Activated gamma-delta T cell treated with anti-CD3 and anti-CD28 coated beads, Interleukin-2, amount 50 U/mL, for 16 hours (primary cell): Measurements from ENCODE around the gene NCKAP5L.
"Not testable (repeated sequence)": the region's sequence is repeated elsewhere in the genome, so short reads cannot be mapped to it uniquely, and the experiment has no call there.

Source experiments
- DNase-seq: peaks from one replicate; pipeline ENCODE4 v3.0.0-alpha.2; 2020; ENCODE audit warnings: low read depth

NCKAP5L gene

GRCh38 chr12:49798248-49798647, 30.0 kb downstream of the NCKAP5L start:
- DNase-seq, result no peak

- DNase-seq, result no peak
These were observed 30.8 kb downstream of the NCKAP5L start for GRCh38 chr12:49797449-49797776.

GRCh38 chr12:49796606-49797448, 31.4 kb downstream of the NCKAP5L start:
- DNase-seq, result no peak

- no peak for DNase-seq
These were observed 32.1 kb downstream of the NCKAP5L start for GRCh38 chr12:49796155-49796554.

- no peak for DNase-seq
These were observed 32.5 kb downstream of the NCKAP5L start for GRCh38 chr12:49795654-49796105.

- DNase-seq, result no peak
These were observed 33.2 kb downstream of the NCKAP5L start for GRCh38 chr12:49794811-49795653.

GRCh38 chr12:49794021-49794420, 34.2 kb downstream of the NCKAP5L start:
- no peak for DNase-seq

- no peak for DNase-seq
These were observed 34.6 kb downstream of the NCKAP5L start for GRCh38 chr12:49793620-49794019.

GRCh38 chr12:49792976-49793580, 35.1 kb downstream of the NCKAP5L start:
- DNase-seq, result no peak

- no peak for DNase-seq
These were observed 35.8 kb downstream of the NCKAP5L start for GRCh38 chr12:49792181-49792970.

GRCh38 chr12:49791700-49792099, 36.5 kb downstream of the NCKAP5L start:
- DNase-seq, result no peak

GRCh38 chr12:49790741-49791555, 37.3 kb downstream of the NCKAP5L start:
- no peak for DNase-seq

- DNase-seq, result no peak
These were observed 38.2 kb downstream of the NCKAP5L start for GRCh38 chr12:49789992-49790391.

GRCh38 chr12:49787672-49788071, 40.5 kb downstream of the NCKAP5L start:
- DNase-seq, result no peak

- DNase-seq, result no peak
These were observed 43.3 kb downstream of the NCKAP5L start for GRCh38 chr12:49784756-49785409.

- DNase-seq, result no peak
These were observed 44.1 kb downstream of the NCKAP5L start for GRCh38 chr12:49783917-49784676.

GRCh38 chr12:49780914-49781313, 47.3 kb downstream of the NCKAP5L start:
- DNase-seq, result not testable (repeated sequence)

- no peak for DNase-seq
These were observed 48.6 kb downstream of the NCKAP5L start for GRCh38 chr12:49779581-49779980.
